ENCODE results near the gene FKBP15.

GRCh38 chr9:113168809-113169208 is 52.3 kb downstream of the FKBP15 start:
- TF ChIP-seq POLR2AphosphoS5 (IDR thresholded peaks at IDR 0.05; ENCODE audit: insufficient read depth, low read depth, low read length) (no peak), MAX (IDR thresholded peaks at IDR 0.05; ENCODE audit: insufficient read depth, insufficient read length) (no peak), EZH2 (IDR thresholded peaks at IDR 0.05; ENCODE audit: borderline replicate concordance, low read depth, low read length, severe bottlenecking) (no peak), CTCF (IDR thresholded peaks at IDR 0.05; ENCODE audit: extremely low read depth in 1 of 2, insufficient read depth in 1 of 2, low read depth in 1 of 2, low read length in 2 of 2) (no peak), POLR2A (IDR thresholded peaks at IDR 0.05; ENCODE audit: low read depth, low read length) (no peak), JUN (IDR thresholded peaks at IDR 0.05; ENCODE audit: borderline replicate concordance, insufficient read depth, insufficient read length, low read depth) (no peak), MYC (IDR thresholded peaks at IDR 0.05; ENCODE audit: low read depth, low read length) (no peak), FOS (IDR thresholded peaks at IDR 0.05; ENCODE audit: borderline replicate concordance, insufficient read depth, low read length) (no peak)

Measured in endothelial cell of umbilical vein (primary cell).